BE2C (cell line): ENCODE measurements around the gene CPEB2.

Experiments used
- DNase-seq: peaks from one replicate; pipeline ENCODE4 v3.0.0-alpha.2; 2020
- H3K27me3 ChIP-seq: fragments of 250-450 bp; sonication (Bioruptor Pico); 2 replicates; pipeline ENCODE4 v1.5.1; 2020; ENCODE audit warnings: mild to moderate bottlenecking
- H3K36me3 ChIP-seq: fragments of 250-450 bp; sonication (Bioruptor Pico); 2 replicates; pipeline ENCODE4 v1.5.1; 2020; ENCODE audit warnings: mild to moderate bottlenecking
- H3K4me1 ChIP-seq: fragments of 250-450 bp; sonication (Bioruptor Pico); 2 replicates; pipeline ENCODE4 v1.5.1; 2020
- H3K4me3 ChIP-seq: 2 replicates; pipeline ENCODE4 v1.5.1; 2011; ENCODE audit warnings: low read depth, low read length
- H3K9me3 ChIP-seq: fragments of 250-450 bp; sonication (Bioruptor Pico); 2 replicates; pipeline ENCODE4 v1.5.1; 2020
- CTCF ChIP-seq: IDR thresholded peaks from 2 replicates; pipeline ENCODE4 v1.5.1; 2012; ENCODE audit warnings: mild to moderate bottlenecking, low read depth, low read length

CPEB2 gene

DNA sequence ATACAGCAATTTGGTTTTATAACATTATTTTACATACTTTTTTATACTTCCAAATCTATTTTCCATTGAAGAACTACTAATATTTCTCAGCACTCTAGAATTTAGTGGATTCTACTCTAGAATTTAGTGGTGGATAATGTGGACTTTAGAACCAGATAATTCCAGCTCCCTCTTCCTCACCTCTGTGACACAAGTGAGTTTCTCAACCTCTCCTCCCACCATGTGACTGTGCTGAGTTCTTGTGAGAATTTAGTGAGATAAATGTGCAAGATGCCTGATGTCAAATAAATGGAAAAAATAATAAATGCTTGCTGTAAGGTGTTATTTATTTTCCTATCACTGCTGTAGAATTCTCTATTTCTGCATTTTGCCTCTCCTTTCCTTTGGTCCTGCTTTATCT, 107.3 kb downstream of the CPEB2 start:
- Histone ChIP-seq H3K9me3 (no peaks in the 10 kb centered on the region), H3K4me1 (no peaks in the 10 kb centered on the region), H3K27me3 (no peaks in the 10 kb centered on the region), H3K4me3 (no peak overlapping the region), H3K36me3 (no peaks in the 10 kb centered on the region)
- DNase-seq: no peak
- no peak for TF ChIP-seq CTCF

DNA sequence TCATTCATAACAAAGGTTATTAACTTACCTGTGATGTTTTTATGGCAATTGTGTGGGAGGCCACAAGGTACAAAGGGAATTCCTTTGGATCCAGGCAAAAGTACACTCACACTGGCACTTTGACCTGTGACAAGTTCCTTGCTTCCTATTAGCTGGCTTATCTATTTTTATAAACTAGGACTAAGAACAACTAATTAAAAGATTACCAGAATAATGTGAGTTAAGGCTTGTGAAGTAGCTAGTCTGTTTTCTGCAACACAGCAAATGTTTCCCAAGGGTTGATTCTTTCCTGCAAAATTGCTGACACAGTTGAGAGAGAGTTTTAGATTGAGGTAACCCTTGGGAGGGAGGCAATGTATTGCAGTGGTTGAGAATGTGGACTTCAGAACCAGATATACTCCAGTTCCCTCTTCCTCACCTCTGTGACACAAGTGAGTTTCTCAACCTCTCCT, 107.9 kb downstream of the CPEB2 start:
- no peaks in the 10 kb centered on the region for H3K36me3 ChIP-seq
- TF ChIP-seq CTCF: no peak
- no peak for DNase-seq
- no peaks in the 10 kb centered on the region for H3K9me3 ChIP-seq
- no peaks in the 10 kb centered on the region for H3K27me3 ChIP-seq
- H3K4me1 ChIP-seq: no peaks in the 10 kb centered on the region
- H3K4me3 ChIP-seq: no peak overlapping the region

- no peaks in the 10 kb centered on the region for H3K36me3 ChIP-seq
- DNase-seq: no peak
- H3K27me3 ChIP-seq: no peaks in the 10 kb centered on the region
- H3K9me3 ChIP-seq: 0 out of 2 replicates have a peak, but pooled peaks cover 2% of the 10 kb centered on the region
- H3K4me1 ChIP-seq: no peaks in the 10 kb centered on the region
- TF ChIP-seq CTCF: no peak
- no peak overlapping the region for H3K4me3 ChIP-seq
These were observed 114.3 kb downstream of the CPEB2 start for GRCh38 chr4:15116509-15117079.

DNA sequence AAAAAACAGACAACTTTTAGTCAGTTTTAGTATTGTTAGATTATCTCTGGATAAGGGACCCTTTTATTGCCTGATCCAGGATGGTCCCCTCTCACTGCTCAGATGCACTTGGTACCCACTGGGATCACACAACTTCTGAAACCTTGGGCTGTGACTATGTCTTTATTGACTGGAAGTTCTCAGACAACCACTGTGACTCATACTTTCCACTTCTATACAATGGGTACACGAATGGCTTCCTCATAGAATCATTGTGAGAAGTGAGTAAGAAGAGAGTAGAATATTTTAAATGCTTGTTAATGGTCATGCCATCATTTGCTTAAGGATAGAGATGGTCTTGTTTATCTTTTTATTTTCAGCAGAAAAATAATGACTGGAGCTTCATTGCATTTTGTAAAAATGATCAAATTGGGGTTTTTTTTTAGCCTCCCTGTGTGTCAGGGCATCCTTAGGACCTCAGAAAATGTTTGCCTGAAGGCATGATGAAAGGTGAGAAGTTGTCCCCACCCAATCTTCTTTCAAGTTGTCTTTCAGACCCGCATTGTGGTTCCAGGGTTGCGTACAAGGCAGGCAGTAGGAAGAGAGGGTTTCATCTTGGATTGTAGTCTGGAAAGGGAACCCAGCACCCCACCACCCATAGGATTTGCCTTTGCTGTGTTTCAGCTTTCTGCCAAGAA, 115.1 kb downstream of the CPEB2 start:
- Histone ChIP-seq H3K36me3 (no peaks in the 10 kb centered on the region), H3K4me1 (no peaks in the 10 kb centered on the region), H3K4me3 (no peak overlapping the region), H3K27me3 (no peaks in the 10 kb centered on the region), H3K9me3 (0 out of 2 replicates have a peak, but pooled peaks cover 2% of the 10 kb centered on the region)
- TF ChIP-seq CTCF: no peak
- DNase-seq: no peak

DNA sequence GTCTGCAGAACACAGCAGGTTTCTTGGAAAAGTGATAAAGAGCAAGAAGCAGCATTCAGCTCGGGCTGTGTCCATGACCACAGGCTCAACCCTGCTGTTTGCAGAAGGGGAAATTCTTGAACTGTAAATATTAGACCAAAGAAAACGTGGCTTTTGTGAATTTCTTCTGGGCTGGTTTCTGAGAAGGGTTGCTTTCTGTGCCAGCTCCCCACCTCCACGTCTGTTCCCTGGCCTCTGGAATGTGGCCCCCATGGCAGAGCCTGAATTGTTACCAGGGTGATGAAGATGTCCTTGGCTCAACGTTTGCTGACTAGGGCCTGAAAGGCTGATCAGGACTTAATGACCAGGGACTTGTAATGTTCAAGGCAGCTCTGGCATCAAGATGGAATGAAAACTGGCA, 116.0 kb downstream of the CPEB2 start:
- Histone ChIP-seq H3K4me1 (no peaks in the 10 kb centered on the region), H3K4me3 (no peak overlapping the region), H3K27me3 (no peaks in the 10 kb centered on the region), H3K9me3 (0 out of 2 replicates have a peak, but pooled peaks cover 2% of the 10 kb centered on the region), H3K36me3 (no peaks in the 10 kb centered on the region)
- TF ChIP-seq CTCF: no peak
- DNase-seq: no peak
